GM21381 (cell line): ENCODE results near the gene DOCK1.

Experiments
- ATAC-seq: cut with Tn5 transposase; IDR thresholded peaks from one replicate; pipeline ENCODE4 v1.9.1; 2021; ENCODE audit warnings: mild to moderate bottlenecking, moderate library complexity; ENCODE audit not compliant: unreplicated experiment

The DOCK1 gene

DNA sequence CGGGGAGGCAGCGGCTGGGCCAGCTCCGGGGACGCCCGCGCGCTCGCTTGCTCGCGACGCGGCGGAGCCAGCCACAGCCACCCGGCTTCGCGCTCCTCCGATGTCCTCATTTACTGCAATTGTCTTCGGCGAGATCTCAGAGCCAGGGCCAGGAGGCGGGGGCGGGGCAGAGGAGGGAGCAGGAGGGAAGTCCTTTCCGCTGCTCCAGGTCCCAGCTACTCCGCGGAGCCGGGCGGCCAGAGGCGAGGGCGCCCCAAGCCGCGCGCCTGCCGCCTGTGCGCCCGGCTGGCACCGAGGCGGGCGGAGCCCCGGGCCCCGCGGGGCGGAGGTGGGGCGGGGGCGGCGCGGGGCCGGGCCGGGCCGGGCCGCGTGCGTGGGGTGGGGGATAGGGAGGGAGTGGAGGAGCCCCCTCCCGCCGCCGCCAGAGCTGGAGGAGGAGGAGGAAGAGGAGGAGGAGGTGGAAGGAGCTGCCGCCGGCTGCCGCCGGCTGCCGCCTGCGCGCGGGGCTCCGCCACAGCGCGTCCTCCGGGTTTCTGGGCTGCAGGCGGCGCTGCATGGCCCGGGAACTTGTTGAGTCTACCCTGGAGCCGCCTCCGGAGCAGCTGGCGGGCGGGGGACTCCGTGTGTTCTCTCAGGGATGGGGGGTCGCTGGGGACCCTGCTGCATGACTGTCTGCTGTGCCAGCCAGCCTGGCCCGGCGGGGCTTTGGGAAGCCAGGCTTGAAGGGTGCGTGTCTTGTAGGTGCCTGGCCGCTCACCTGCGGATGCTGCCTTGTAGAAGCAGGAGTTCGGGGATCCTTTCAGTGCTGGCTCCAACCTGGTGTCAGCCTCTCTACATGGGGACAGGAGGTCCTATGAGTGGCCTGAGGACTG is 291.3 kb downstream of the DOCK1 start, which contains the start of gene INSYN2A:
TSS of gene INSYN2A (minus strand) at position 310 of the 872 bp plus-strand sequence. CDS start 20,196 bp downstream, outside the sequence.
- ATAC-seq: no peak

DNA sequence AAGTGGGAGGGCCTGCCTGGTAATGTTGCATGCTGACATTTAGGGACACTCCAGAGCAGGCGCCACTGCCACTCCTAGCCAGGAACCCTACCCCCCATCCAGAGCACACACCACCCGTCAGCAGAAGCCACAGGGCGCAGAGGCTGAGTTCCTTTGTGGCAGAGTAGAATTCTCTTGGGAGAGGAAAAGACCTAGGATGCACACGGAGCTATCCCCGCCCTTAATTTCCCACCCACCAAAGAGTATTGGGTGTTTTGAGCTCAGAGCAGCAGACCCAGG is 291.9 kb downstream of the DOCK1 start:
- no peak for ATAC-seq

DNA sequence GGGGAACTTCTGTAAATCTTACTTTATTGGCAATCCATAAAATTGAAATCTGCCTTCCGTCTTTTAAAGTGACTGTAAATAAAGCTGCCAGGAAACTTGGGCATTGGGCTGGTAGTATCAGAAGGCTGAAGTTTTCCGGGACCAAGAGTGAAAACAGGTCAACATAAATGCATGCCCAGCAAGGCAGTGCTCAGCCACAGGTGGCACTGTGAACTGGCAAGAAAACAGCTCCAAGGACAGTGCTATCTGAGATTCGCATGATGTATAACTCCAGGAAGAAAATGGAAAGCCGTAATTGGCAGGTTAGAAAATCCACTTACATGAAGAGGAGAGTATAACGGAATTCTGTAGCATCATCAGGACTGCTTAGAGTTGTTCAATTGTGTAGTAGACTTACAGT is 293.1 kb downstream of the DOCK1 start:
- no peak for ATAC-seq

DNA sequence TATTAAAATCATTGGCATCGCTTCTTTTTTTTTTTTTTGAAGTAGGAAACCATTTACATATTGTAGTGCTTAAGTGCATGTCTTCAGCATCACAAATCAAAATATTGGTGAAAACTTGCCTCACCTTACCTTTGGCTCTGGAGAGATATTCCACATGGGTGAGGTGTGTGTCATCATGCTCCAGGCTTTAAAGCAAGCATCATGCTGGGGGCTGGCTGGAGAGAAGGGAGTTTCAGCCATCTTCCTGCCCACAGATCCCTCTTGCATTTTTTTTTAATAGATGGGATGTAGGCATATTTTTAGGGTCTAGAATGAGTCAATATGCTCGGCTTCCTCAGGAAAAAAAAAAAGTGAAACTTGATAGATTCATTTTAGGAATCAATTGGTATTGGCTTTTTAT is 293.5 kb downstream of the DOCK1 start:
- no peak for ATAC-seq

DNA sequence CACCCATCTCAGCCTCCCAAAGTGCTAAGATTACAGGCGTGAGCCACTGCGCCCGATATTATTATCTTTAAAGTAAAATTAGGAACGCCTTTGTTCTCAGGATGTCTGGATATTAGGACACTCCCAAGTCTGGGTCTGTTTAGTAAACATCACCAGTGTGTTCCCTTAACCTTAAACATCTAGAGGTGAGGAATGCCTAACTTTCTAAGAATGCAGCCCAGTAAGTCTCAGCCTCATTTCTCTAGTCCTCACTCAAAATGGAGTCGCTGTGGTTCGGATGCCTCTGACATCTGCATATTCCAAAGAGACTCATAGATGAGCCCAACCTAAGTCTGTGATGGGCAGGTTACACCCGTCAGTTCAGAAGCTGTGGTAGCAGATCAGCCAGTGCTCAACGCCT is 295.4 kb downstream of the DOCK1 start:
- no peak for ATAC-seq

DNA sequence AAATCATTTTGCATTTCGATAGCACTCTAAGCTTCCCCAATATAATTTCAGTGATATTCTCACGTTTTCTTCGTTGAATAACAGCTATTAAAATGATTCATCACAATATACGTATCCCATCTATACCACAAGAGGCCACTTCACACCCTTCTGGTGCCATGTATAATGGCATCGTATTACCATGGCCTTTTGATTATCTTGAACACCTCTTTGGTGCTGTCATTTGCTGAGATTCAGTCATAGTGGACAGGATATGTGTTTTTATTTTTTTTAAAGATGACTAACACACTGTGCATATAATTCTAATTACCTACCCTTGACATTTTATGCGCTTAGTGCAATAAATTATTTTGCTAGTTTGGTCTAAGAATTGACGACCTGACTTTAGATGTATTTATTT is 297.8 kb downstream of the DOCK1 start:
- no peak for ATAC-seq

DNA sequence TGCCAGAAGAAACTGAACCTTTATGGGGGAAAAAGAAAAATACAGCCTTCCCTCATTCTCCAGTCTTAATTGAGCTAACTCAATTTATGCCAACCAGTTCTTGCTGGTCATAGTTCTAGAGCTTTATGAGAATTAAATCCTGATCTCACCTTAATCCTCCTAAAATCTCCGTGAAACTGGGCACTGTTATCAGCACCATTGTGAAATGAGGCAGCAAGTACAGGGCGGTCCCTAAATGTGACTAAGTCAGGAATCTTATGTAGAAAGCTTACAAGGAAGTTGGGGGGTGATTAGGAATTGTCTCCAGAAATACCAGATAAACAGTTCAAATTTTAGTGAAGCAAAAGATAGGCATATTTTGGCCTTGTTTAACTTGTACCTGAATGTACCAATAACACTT is 301.9 kb downstream of the DOCK1 start:
- no peak for ATAC-seq

DNA sequence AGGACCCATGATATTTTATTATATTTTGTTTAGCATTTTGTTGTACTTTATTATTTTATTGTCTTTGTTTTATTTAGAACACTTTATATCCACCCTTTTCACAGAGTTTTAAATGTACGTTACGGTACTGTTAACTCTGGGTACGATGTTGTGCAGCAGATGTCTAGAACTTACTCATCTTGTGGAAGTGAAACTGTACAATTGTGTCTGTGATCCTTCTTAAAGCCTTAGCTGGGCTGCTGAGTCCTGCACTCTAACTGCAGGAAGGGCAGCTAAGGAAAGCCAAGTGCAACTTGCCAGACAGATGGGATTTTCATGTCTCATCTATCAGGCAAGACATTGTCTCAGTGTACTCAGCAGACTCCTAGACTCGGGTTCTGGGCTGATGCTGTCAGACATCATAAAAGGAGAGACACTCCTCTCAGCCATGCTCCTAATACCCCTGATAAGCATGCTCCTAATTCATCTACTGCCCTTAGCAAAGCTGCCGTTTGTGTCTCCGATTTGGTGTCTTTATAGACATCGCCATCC is 305.8 kb downstream of the DOCK1 start:
- no peak for ATAC-seq

DNA sequence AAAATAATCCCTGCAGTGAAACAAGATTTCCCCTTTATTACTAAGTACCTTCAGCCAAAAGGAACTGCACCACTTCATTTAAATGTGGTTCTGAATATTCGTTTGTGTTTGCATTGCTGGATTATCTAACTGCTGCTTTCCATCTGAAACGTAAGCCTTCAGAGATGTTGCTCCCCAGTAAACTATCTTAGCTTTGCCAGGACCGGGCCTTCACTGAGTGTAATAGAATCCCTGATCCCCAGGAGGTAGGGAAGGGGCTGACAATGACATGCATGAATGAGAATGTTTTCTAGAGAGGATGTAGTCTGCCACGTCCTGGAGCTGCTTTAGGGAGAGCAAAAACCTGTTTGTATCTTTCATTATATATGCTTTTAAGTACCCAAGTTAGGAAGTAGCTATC is 310.6 kb downstream of the DOCK1 start:
- ATAC-seq: no peak

DNA sequence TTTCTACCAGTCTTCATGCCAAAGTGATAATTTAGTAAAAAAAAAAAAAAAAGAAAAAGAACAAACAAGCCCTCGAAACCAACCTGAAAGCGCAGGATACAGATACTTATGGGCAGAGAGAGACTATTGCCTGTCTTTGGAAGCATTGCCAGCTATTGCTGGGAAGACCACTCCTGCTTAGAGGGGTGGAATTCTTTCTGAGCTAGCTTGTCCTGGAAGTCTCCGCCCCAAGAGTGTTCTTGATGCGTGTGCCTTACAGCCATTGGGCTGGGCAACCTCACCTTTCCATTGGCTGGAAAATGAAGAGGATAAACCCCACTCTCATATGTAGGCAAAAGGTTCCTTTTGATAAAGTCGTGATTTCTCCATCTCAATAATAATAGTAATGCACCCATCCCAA is 311.0 kb downstream of the DOCK1 start:
- no peak for ATAC-seq

DNA sequence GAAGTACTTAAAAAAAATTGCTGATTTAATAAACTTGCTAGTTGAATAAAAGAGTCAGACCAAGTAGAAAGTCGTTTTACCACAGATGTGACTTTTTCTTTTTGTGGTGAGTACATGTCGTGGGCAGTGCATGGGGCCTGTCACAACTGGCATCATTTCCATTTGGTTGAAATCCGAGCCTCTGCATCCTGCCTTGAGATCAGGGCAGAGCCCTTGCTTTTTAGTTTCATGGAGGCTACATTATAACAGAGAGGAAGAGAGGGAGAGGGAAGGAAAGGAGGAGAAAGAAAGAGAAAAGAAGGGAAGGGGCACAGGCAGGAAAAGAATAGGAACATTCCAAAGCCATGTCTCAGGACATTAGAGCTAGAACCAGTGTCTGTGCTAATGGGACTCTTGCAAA is 311.6 kb downstream of the DOCK1 start:
- ATAC-seq: no peak

DNA sequence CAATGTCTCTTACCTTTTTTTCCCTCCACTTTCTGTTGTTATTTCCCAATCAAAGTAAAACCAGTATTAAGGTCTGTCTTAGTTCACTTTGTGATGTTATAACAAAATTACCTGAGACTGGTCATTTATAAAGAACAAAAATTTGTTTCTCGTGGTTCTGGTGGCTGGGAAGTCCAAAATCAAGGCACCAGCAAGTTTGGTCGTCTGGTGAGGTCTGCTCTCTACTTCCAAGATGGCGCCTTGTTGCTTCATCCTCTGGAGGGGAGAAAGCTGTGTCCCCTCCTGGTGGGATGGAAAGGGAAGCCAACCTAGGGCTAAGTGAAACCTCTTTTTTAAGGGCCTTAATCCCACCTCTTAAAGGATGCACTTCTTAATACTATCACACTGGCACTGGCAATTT is 313.4 kb downstream of the DOCK1 start:
- ATAC-seq: no peak

DNA sequence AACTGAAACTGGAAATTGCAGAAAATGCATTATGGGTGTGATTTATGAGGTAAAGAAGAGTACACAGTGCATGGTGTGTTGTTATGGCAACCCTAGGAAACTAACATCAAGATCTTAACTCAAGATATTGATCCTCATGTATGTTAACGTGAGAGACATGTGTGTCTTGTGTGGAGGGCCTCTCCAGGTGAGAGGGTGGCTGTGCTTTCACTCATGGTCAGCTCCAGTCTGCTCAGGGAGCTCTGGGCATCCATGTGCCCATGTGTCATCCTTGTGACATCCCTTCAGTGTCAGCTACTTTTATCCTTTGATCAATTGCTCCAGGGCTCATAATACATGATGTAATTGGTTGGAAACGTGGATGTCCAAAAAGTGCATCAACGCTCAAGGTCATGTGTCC is 316.1 kb downstream of the DOCK1 start:
- no peak for ATAC-seq

DNA sequence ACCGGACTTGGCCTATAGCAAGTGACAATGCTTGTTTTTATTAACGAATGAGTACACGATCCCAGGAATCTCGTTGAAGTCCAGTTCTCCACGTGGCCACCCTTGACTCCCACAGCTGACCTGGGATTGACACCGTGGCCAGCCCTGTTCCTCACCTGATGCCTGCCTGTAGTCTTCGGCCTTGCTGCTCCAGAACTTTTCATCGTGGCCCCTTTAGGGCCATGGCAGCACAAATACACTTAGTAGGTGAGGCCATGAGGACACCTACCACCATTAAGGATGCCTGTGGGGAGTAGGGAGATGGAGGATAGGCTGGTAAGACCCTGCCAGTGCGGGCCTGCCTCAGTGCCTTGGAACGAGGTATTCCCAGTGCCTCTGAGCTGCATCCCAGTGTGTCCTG is 321.8 kb downstream of the DOCK1 start:
- ATAC-seq: no peak

DNA sequence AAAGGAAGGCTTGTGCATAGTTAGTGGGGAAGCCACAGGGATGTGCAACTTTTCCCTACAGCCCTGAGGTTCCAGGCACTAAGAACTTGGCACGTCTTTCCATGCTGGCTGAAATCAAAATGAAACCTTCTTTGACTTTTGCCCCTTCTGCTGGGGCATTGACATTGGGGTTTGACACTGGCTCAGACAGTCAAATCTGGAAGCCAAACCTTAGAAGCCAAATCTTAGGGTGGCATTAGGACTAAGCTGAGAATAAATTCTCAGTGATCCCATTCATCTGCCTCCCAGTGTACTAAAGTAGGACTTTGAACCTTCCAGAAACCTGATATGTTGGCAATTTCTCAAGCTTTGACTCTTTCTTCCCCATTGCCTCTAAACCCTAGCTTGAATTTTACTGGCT is 322.4 kb downstream of the DOCK1 start:
- ATAC-seq: no peak

DNA sequence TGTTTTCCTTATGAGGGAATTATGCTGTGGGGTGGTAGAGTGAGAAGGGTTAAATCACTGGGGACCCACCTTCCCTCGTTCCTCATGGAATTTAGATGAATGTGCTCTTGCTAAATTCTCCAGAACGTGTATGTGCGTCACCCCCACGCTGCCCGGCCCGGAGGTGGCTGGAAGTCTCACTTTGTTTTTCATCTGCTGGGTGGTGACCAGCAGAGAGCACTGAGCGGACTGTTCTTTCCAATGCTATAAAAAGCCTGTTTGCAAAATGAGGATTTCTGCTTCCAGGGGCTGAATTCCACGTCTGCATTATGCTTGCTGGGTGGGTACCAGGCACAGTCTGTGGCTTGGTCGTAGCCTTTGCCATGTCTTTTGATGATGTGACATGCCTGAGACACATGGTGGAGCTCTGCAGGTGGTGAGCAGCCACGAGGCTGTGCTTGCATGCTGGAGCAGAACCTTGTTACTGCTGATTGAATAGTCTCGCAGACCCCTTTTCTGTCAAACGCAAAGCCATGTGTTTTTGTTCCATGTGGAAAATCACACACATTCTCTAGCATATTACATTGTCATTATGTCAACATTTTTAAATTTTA is 323.1 kb downstream of the DOCK1 start:
- no peak for ATAC-seq

DNA sequence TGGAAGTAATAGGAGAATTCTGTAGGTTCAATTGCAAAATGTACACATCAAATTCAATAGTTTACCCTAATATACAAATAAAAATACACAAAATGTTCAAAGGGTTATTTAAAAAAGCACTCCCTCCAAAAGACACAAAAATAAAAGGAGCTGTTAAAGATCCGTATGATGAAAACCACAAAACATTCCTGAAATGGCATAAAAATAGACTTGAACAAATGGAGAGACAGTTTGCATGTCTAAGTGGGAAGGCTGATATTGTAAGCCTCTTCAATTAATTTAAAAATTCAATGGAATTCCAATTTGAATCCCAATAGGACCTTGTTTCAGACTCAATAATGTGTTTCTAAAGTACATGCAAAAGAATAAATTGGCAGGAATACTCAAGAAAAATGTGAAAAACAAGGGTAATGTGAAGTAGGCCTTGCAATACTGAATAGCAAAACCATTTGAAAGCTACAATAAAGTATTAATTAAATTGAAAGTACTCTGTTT is 329.1 kb downstream of the DOCK1 start:
- ATAC-seq: no peak

DNA sequence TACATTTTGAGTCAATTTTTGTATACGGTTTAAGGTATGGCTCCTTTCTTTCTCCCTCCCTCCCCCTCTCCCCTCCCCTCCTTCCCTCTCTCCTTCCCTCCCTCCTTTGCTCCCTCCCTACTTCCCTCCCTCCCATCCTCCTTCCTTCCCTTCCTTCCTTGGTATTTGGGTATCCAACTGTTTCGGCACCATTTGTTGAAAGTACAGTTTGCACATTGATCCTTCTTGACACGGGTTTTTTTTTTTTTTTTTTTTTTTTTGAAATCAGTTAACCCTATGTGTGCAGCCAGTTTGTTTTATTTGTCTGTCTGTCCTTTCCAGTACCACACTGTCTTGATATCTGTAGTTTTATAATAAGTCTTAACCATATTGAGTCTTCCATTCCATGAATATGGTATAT is 331.0 kb downstream of the DOCK1 start:
- no peak for ATAC-seq

DNA sequence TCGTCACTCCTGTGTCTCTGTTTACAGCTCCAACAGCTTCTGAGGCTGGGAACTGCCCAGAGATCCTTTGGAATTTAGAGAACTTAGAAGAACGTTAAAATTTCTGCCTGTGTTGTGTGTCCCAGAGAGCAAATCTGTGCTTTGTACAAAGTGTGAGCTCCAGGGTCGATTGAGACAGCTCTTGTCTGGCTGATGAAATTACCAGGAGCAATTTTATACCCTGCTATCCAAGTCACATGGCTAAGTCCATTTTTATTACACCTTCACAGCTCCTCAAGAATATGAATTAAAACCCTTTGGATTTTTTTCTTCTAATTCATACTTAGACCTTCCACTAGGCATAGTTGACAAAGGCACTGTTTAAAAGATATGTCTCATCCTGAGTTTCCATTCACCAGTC is 337.7 kb downstream of the DOCK1 start:
- ATAC-seq: no peak

DNA sequence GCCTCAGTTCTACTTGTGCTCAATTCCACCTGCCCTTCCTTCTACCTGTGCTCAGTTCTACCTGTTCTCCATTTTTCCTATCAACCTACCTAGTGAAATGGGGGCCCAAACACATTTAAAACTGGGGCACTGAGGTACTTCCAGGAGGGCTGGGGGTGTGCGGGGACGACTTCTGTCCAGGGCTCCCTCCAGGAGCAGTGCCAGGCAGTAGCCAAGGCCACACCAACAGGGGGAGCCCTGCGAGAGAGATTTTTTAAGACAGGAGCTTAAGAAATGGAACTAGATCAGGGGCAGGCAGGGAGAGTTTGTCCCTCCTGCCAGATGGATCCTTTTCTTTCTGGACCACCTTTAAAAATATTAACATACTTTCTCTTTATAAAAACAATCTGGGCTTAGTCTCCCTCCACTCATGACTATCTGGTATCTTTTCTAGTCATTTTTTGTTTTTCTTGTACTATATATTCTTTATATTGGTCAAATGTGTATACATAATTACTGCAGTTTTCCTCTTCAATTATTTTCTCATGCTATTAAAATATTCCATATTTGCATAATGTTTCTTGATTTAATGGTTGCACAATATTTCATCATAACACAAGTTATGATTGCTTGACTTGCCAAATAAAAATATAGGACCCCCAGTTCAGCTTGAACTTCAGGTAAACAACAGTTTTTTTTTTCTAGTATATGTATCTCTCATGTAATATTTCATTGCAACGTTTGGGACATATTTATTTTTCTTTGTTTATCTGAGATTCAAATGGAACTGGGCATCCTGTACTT is 338.5 kb downstream of the DOCK1 start:
- no peak for ATAC-seq

DNA sequence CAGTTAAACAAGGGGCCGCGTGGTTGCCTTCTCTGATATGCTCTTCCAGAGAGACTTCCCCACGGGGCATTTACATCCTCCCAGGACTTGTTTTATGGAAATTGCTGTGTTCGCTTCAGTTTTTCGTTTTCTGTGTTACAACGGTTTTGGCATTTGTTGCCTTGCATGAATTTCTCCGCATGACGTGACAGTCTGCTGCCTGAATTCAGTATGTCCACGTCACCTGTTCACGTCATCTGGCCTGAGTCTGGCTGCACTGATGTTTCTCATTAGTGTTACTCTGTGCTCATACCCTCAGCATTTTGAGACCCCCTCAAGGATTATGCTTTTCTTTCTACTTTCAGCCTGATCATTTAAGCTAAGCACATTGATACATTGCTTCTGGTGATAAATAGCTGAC is 340.2 kb downstream of the DOCK1 start:
- ATAC-seq: no peak

DNA sequence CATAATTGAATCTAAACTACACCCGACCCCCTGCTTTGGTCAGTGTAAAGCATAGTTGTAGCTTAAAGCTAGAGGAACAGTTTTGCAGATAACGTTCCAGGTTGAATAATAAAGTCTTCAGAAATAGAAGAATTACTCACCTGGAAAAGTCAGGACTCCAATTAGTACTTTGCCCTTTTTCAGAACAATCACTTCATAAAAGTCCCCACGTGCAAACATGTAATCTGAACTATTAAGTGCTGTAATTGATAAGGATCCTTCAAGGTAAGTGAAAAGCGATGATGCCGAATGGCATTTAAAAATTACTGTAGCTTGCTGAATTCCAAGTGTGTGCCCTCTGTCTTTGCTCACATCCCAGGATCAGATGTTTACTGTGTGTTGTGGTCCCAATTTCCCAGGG is 344.8 kb downstream of the DOCK1 start:
- no peak for ATAC-seq
